Endothelial cell (in vitro differentiated cells): ENCODE measurements around the gene MSLN. TPM values are rescaled to one million over a fixed set of nuclear protein-coding genes. Genes with fewer than 3 reads are reported as not detected.

Experiments used
- DNase-seq: peaks from one replicate; pipeline ENCODE4 v3.0.0; 2021; ENCODE audit warnings: low spot score
- H3K27ac Mint-ChIP-seq: one replicate; pipeline ENCODE4 v1.8.0; 2021; ENCODE audit warnings: mixed read lengths, inconsistent platforms; ENCODE audit not compliant: unreplicated experiment
- H3K27me3 Mint-ChIP-seq: one replicate; pipeline ENCODE4 v1.8.0; 2021; ENCODE audit warnings: mild to moderate bottlenecking, moderate library complexity, mixed read lengths, inconsistent platforms; ENCODE audit not compliant: unreplicated experiment
- H3K36me3 Mint-ChIP-seq: one replicate; pipeline ENCODE4 v1.8.0; 2021; ENCODE audit warnings: mild to moderate bottlenecking, low read depth, mixed read lengths, inconsistent platforms; ENCODE audit not compliant: unreplicated experiment
- H3K4me1 Mint-ChIP-seq: one replicate; pipeline ENCODE4 v1.8.0; 2021; ENCODE audit warnings: mild to moderate bottlenecking, mixed read lengths, inconsistent platforms; ENCODE audit not compliant: unreplicated experiment
- H3K4me3 Mint-ChIP-seq: one replicate; pipeline ENCODE4 v1.8.0; 2021; ENCODE audit warnings: mild to moderate bottlenecking, mixed read lengths, inconsistent platforms; ENCODE audit not compliant: unreplicated experiment
- H3K9me3 Mint-ChIP-seq: one replicate; pipeline ENCODE4 v1.8.0; 2021; ENCODE audit warnings: mixed read lengths, inconsistent platforms; ENCODE audit not compliant: unreplicated experiment
- CTCF ChIP-seq: fragments of 200-600 bp; sonication (generic); IDR thresholded peaks from one replicate; pipeline ENCODE4 v1.5.0; 2021; ENCODE audit warnings: antibody characterized with exemption; ENCODE audit not compliant: unreplicated experiment
- total RNA-seq: library from RNA; stranded (reverse); fragmentation: NEBNext Ultra II Directional; extraction: Animal tissue kit (Norgen Biotek cat#: 25700); gene quantifications from one replicate; pipeline ENCODE4 v1.2.1, GENCODE V29; 2021; ENCODE audit not compliant: unreplicated experiment

MSLN gene
- total RNA-seq, 1 donor from 2014 or later, result 0.44 TPM

- no peaks in the 10 kb centered on the region for H3K36me3 Mint-ChIP-seq
- H3K27ac Mint-ChIP-seq, result no peak overlapping the region
- no peak overlapping the region for H3K4me3 Mint-ChIP-seq
- TF ChIP-seq CTCF, result no peak
- H3K9me3 Mint-ChIP-seq, result no peaks in the 10 kb centered on the region
- H3K4me1 Mint-ChIP-seq, result no peaks in the 10 kb centered on the region
- DNase-seq, result no peak
- peaks cover 10% of the 10 kb centered on the region for H3K27me3 Mint-ChIP-seq
Observed at GRCh38 chr16:781346-782010, 20.9 kb downstream of the MSLN start.

GRCh38 chr16:782258-782657, 21.7 kb downstream of the MSLN start:
- no peak for DNase-seq
- peaks cover 10% of the 10 kb centered on the region for H3K27me3 Mint-ChIP-seq
- H3K4me1 Mint-ChIP-seq, result no peaks in the 10 kb centered on the region
- H3K36me3 Mint-ChIP-seq, result no peaks in the 10 kb centered on the region
- H3K4me3 Mint-ChIP-seq, result no peak overlapping the region
- no peak for TF ChIP-seq CTCF
- H3K27ac Mint-ChIP-seq, result no peak overlapping the region
- no peaks in the 10 kb centered on the region for H3K9me3 Mint-ChIP-seq

DNA sequence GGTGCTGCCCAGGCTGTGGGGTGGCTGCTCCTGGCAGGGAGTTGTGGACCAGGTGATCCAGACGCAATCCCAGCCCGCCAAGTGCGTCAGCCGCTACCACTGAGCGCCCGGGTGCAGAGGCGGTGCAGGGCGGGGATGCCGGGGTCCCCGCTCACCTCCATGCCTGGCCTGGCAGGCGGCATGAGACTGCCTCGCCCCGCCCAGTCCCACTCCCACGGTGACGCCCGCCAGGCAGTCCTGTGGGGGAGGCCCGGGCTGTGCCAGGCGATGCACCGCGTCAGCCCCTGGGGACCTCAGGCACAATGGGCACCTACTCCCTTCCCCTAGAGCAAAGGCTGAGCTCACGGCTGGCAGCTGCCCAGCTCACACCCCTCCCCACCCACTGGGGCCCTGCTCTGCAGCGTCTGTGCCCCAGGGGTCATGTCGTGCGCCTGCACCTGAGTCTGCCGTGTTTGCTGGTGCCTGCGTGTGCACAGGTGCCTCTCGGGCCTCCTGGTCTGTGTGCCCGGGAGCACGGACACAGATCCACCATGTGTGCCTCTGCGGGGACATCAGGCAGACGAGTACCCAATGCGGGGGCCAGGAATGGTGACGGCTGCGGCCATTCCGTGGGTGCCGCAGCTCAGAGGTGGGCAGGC, 22.4 kb downstream of the MSLN start:
- DNase-seq, result no peak
- H3K27ac Mint-ChIP-seq, result no peak overlapping the region
- no peaks in the 10 kb centered on the region for H3K36me3 Mint-ChIP-seq
- H3K27me3 Mint-ChIP-seq, result peaks cover 10% of the 10 kb centered on the region
- no peak overlapping the region for H3K4me3 Mint-ChIP-seq
- no peak for TF ChIP-seq CTCF
- no peaks in the 10 kb centered on the region for H3K9me3 Mint-ChIP-seq
- no peaks in the 10 kb centered on the region for H3K4me1 Mint-ChIP-seq

DNA sequence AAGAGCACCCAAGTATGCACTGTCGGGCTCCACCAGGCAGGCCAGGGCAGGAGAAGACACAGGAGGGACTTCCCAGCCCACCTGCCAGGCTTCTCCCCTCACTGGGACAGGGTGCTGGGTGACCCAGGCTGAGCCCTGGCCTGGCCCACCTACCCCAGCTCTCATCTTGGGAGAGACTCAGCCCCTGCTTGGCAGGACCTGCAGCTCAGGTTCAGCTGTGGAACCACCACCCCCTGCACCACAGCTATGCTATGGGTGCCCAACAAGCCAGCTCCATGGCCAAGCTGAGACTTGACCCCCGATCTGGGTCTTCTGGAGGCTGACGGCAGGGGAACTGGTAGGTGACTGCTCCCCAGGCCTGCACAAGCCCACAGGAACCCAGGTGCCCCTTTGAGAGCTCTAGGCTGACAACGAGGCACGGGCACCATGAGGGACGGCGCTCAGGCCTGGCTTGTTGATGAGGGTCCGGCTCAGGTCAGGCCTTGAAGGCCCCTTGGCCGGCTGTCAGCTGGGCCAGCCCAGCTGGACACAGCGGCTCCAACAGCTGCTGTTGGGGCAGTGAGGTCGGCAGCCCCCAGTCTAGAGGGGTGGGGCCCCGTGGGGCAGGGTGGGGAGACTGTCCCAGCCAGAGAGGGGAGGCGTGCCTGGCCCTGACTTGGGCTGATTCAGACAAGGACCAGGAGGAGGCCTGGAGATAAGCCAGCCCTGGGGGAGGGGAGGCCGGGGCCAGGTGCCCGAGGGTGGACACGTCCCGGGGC, 23.0 kb downstream of the MSLN start:
- Mint-ChIP-seq H3K27ac (no peak overlapping the region), H3K4me1 (no peaks in the 10 kb centered on the region), H3K36me3 (no peaks in the 10 kb centered on the region), H3K27me3 (peaks cover 10% of the 10 kb centered on the region), H3K4me3 (no peak overlapping the region), H3K9me3 (no peaks in the 10 kb centered on the region)
- DNase-seq, result no peak
- no peak for TF ChIP-seq CTCF

- no peak overlapping the region for H3K4me3 Mint-ChIP-seq
- no peaks in the 10 kb centered on the region for H3K4me1 Mint-ChIP-seq
- peaks cover 10% of the 10 kb centered on the region for H3K27me3 Mint-ChIP-seq
Observed at GRCh38 chr16:784431-784830, 23.9 kb downstream of the MSLN start.

More at GRCh38 chr16:784431-784830, 23.9 kb downstream of the MSLN start:
- H3K9me3 Mint-ChIP-seq, result no peaks in the 10 kb centered on the region
- no peak for DNase-seq
- TF ChIP-seq CTCF, result no peak
- H3K27ac Mint-ChIP-seq, result no peak overlapping the region
- H3K36me3 Mint-ChIP-seq, result no peaks in the 10 kb centered on the region
